Panc1 (cell line): Measurements from ENCODE around the gene THUMPD3. TPM values are rescaled to one million over a fixed set of nuclear protein-coding genes. Genes with fewer than 3 reads are reported as not detected.

Experiments
- ATAC-seq: fragments of 200-7000 bp; cut with Tn5 transposase; 2 replicates; pipeline ENCODE4 v1.9.1; 2020; ENCODE audit warnings: mild to moderate bottlenecking, moderate library complexity
- BruUV-seq: library from RNA; stranded (reverse); fragments of 400-500 nt; replicated peaks from 2 replicates; lab custom pipeline; 2021; lab: Mats Ljungman, UMichigan
- CTCF ChIA-PET: fragments of 300-600 bp; sonication (Branson Sonifier 250); formaldehyde crosslinking; loops from one replicate; lab custom pipeline; 2022; ENCODE audit warnings: antibody characterized with exemption; lab: Charles Lee
- POLR2A ChIA-PET: fragments of 300-600 bp; sonication (Branson Sonifier 250); formaldehyde crosslinking; loops from one replicate; lab custom pipeline; 2022; ENCODE audit warnings: antibody characterized with exemption; lab: Charles Lee
- DNase-seq: peaks from one replicate; pipeline ENCODE4 v3.0.0-alpha.2; 2010; ENCODE audit warnings: low read depth, low spot score
- H3K27ac ChIP-seq: 2 replicates; pipeline ENCODE4 v1.5.1; 2011; ENCODE audit warnings: mild to moderate bottlenecking, low read length, inconsistent platforms
- H3K27me3 ChIP-seq: fragments of 200-500 bp; sonication (Bioruptor generic); 2 replicates; pipeline ENCODE4 v1.6.0; 2014; ENCODE audit warnings: low read length, inconsistent platforms; ENCODE audit not compliant: control insufficient read depth, insufficient read depth
- H3K36me3 ChIP-seq: fragments of 200-500 bp; sonication (Bioruptor generic); 2 replicates; pipeline ENCODE4 v1.5.1; 2014; ENCODE audit warnings: inconsistent platforms, mild to moderate bottlenecking, low read length, moderate library complexity; ENCODE audit not compliant: control insufficient read depth, insufficient read depth
- H3K4me1 ChIP-seq: 2 replicates; pipeline ENCODE4 v1.5.1; 2011; ENCODE audit warnings: inconsistent platforms, mild to moderate bottlenecking, low read length, moderate library complexity; ENCODE audit not compliant: control insufficient read depth, insufficient read depth
- H3K4me3 ChIP-seq, 2 experiments: 2 replicates each; pipeline ENCODE4 v1.5.1; 2011 to 2012; ENCODE audit warnings: low read depth in 2 of 2, low read length in 2 of 2, mild to moderate bottlenecking in 2 of 2, inconsistent platforms in 1 of 2, moderate library complexity in 1 of 2
- H3K9me3 ChIP-seq: fragments of 200-500 bp; sonication (Bioruptor generic); 2 replicates; pipeline ENCODE4 v1.5.1; 2014; ENCODE audit warnings: low read depth, mild to moderate bottlenecking, inconsistent platforms, low read length, moderate library complexity; ENCODE audit not compliant: control insufficient read depth, insufficient read depth
- POLR2AphosphoS5 ChIP-seq: IDR thresholded peaks from 2 replicates; pipeline ENCODE4 v1.6.1; 2012; ENCODE audit warnings: mild to moderate bottlenecking, low read depth, low read length, moderate library complexity
- REST ChIP-seq, 2 experiments: IDR thresholded peaks; 2 replicates each; pipeline ENCODE4 v1.6.1; 2011 to 2012; ENCODE audit warnings: low read depth in 2 of 2, control low read depth in 1 of 2, low read length in 1 of 2, mild to moderate bottlenecking in 1 of 2, moderate library complexity in 1 of 2; ENCODE audit not compliant: insufficient read depth in 1 of 2
- SIN3A ChIP-seq: IDR thresholded peaks from 2 replicates; pipeline ENCODE4 v1.6.1; 2012; ENCODE audit warnings: low read depth, mild to moderate bottlenecking, low read length, moderate library complexity, borderline replicate concordance; ENCODE audit not compliant: insufficient read depth
- TCF7L2 ChIP-seq: IDR thresholded peaks from 2 replicates; pipeline ENCODE4 v1.6.1; 2011; ENCODE audit warnings: mild to moderate bottlenecking, low read depth, low read length, inconsistent platforms
- in situ Hi-C: cut with HindIII; loops from 2 replicates; pipeline ENCODE4 v1.10.0; 2016; ENCODE audit warnings: low sequenced_read_pairs, low pct_unique_long_range_greater_than_20kb
- intact Hi-C: fragments of 100-400 bp; cut with micrococcal nuclease; formaldehyde crosslinking; loops from one replicate; pipeline ENCODE4 v1.10.0; 2022; ENCODE audit not compliant: unreplicated experiment
- total RNA-seq: library from RNA; stranded (reverse); gene quantifications from one replicate; pipeline ENCODE4 v1.2.1, GENCODE V29; 2021; ENCODE audit not compliant: unreplicated experiment
- TF ChIP-seq, protein P1 (sequence below): fragments of 450-650 bp; IDR thresholded peaks from 2 replicates; pipeline ENCODE4 v1.5.1; 2017; ENCODE audit warnings: mild to moderate bottlenecking

The THUMPD3 gene
- total RNA-seq, 1 experiment from 2014 or later, result 43.5 TPM

GRCh38 chr3:9388562-9389272 lies 25.9 kb downstream of the THUMPD3 start:
- TF ChIP-seq REST (IDR thresholded peaks at IDR 0.05; ENCODE audit: insufficient read depth in 1 of 2, low read depth in 2 of 2, low read length in 1 of 2) (no peak), POLR2AphosphoS5 (no peak; the same call in 1 of the 2 replicates), TCF7L2 (no peak)
- TF ChIP-seq, protein P1, sequence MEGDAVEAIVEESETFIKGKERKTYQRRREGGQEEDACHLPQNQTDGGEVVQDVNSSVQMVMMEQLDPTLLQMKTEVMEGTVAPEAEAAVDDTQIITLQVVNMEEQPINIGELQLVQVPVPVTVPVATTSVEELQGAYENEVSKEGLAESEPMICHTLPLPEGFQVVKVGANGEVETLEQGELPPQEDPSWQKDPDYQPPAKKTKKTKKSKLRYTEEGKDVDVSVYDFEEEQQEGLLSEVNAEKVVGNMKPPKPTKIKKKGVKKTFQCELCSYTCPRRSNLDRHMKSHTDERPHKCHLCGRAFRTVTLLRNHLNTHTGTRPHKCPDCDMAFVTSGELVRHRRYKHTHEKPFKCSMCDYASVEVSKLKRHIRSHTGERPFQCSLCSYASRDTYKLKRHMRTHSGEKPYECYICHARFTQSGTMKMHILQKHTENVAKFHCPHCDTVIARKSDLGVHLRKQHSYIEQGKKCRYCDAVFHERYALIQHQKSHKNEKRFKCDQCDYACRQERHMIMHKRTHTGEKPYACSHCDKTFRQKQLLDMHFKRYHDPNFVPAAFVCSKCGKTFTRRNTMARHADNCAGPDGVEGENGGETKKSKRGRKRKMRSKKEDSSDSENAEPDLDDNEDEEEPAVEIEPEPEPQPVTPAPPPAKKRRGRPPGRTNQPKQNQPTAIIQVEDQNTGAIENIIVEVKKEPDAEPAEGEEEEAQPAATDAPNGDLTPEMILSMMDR, result no peak
- Histone ChIP-seq H3K36me3 (peaks cover 58% of the 10 kb centered on the region), H3K9me3 (no peaks in the 10 kb centered on the region), H3K27me3 (no peaks in the 10 kb centered on the region), H3K4me3 (no peak overlapping the region), H3K27ac (no peak overlapping the region), H3K4me1 (peaks cover 7% of the 10 kb centered on the region; the same call in 1 of the 2 replicates)
- CTCF ChIA-PET, result no interaction called here
- BruUV-seq, result no TSS peak
- POLR2A ChIA-PET, result no interaction called here
- in situ Hi-C loops (no loop called here), intact Hi-C loops (no loop called here)
- no peak for ATAC-seq
- no peak for DNase-seq

DNA sequence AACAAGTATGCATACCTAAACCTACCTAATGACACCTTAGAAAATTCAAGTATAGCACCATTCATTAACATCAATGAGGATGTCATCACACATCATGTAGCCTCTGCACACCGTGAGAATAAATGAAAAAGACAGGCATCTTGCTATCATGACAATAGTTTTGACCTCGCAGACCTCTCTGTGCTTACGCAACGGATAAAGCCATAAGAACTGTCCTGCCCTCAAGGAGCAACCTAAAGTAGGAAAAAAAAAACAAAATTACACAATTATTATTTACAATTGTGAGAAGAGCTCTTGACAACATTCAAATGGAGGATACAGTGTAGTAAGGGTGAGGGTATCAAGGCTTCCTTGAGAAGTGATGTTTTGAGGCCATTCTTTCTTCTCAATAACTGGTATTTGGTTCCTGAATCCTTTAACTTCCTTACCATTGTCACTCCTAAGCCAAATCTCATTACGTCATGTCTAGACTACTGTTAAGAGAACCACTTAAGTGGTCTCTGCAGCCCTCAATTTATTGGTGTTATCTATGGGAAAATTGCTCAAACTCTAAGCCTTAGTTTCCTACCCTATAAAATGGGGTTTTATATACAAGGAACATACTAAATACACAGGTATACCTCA lies 27.5 kb downstream of the THUMPD3 start:
- Histone ChIP-seq H3K27me3 (no peaks in the 10 kb centered on the region), H3K4me3 (no peak overlapping the region), H3K9me3 (no peaks in the 10 kb centered on the region), H3K4me1 (peaks cover 17% of the 10 kb centered on the region; the same call in 1 of the 2 replicates), H3K36me3 (peaks cover 54% of the 10 kb centered on the region), H3K27ac (no peak overlapping the region)
- intact Hi-C loops, result no loop called here
- POLR2A ChIA-PET, result interaction anchor here (0.5 kb wide), 1 partner anchor 386 kb away, joined by 4 read pairs; no protein-coding TSS in a partner anchor
- BruUV-seq, result no TSS peak
- CTCF ChIA-PET, result no interaction called here
- no peak for ATAC-seq
- no peak for TF ChIP-seq POLR2AphosphoS5
- TF ChIP-seq, protein P1, result no peak
- TF ChIP-seq SIN3A, result no peak
- TF ChIP-seq TCF7L2, result no peak
- no peak for TF ChIP-seq REST (IDR thresholded peaks at IDR 0.05; ENCODE audit: insufficient read depth in 1 of 2, low read depth in 2 of 2, low read length in 1 of 2)
- no peak for DNase-seq
- in situ Hi-C loops, result no loop called here
